ENCODE results near the gene SELENON.

The SELENON gene

GRCh38 chr1:25769625-25770383, 30.2 kb upstream of the SELENON start:
- intact Hi-C loops (cut with DNase I) = no loop called here
- DNase-seq = no peak

GRCh38 chr1:25770541-25771220, 29.3 kb upstream of the SELENON start:
- no peak for DNase-seq
- intact Hi-C loops (cut with DNase I) = no loop called here

- intact Hi-C loops (cut with DNase I) = no loop called here
Observed at GRCh38 chr1:25771221-25772114, 28.5 kb upstream of the SELENON start.

GRCh38 chr1:25772164-25772563, 27.8 kb upstream of the SELENON start:
- intact Hi-C loops (cut with DNase I) = no loop called here

More at GRCh38 chr1:25771221-25772114, 28.5 kb upstream of the SELENON start:
- no peak for DNase-seq

GRCh38 chr1:25772692-25773245, 27.2 kb upstream of the SELENON start:
- no peak for DNase-seq
- intact Hi-C loops (cut with DNase I) = no loop called here

More at GRCh38 chr1:25772164-25772563, 27.8 kb upstream of the SELENON start:
- no peak for DNase-seq

GRCh38 chr1:25773441-25774125, 26.4 kb upstream of the SELENON start:
- intact Hi-C loops (cut with DNase I) = no loop called here
- DNase-seq = no peak

GRCh38 chr1:25774206-25774803, 25.7 kb upstream of the SELENON start:
- no peak for DNase-seq
- intact Hi-C loops (cut with DNase I) = no loop called here

- intact Hi-C loops (cut with DNase I) = no loop called here
- peak in 1 of 42 donors; percentile 27 for DNase-seq
Observed at GRCh38 chr1:25774921-25775771, 24.8 kb upstream of the SELENON start.

GRCh38 chr1:25779388-25779787, 20.6 kb upstream of the SELENON start:
- intact Hi-C loops (cut with DNase I) = no loop called here
- DNase-seq = no peak

GRCh38 chr1:25779894-25780293, 20.1 kb upstream of the SELENON start:
- DNase-seq = no peak

GRCh38 chr1:25780318-25781129, 19.5 kb upstream of the SELENON start:
- intact Hi-C loops (cut with DNase I) = no loop called here
- DNase-seq = no peak

More at GRCh38 chr1:25779894-25780293, 20.1 kb upstream of the SELENON start:
- intact Hi-C loops (cut with DNase I) = no loop called here

- DNase-seq = no peak
- intact Hi-C loops (cut with DNase I) = no loop called here
Observed at GRCh38 chr1:25781130-25781433, 18.9 kb upstream of the SELENON start.

GRCh38 chr1:25782608-25783201, 17.3 kb upstream of the SELENON start:
- no peak for DNase-seq
- intact Hi-C loops (cut with DNase I) = no loop called here

GRCh38 chr1:25784575-25785051, 15.4 kb upstream of the SELENON start:
- intact Hi-C loops (cut with DNase I) = no loop called here

GRCh38 chr1:25785333-25786067, 14.5 kb upstream of the SELENON start:
- intact Hi-C loops (cut with DNase I) = no loop called here
- DNase-seq = no peak

More at GRCh38 chr1:25784575-25785051, 15.4 kb upstream of the SELENON start:
- DNase-seq = no peak

All from head of caudate nucleus (tissue), 42 donors.